ENCODE measurements around the gene BANK1. TPM values are rescaled to one million over a fixed set of nuclear protein-coding genes. Genes with fewer than 3 reads are reported as not detected.

BANK1 gene
- total and polyA plus RNA-seq, 2 of the 8 experiments (the other 6 are each of a cell fraction or from before 2014, with no cell fraction given): 0.59 to 0.93 TPM

GRCh38 chr4:101761405-101761804, 29.1 kb upstream of the BANK1 start:
- Histone ChIP-seq H2BK15ac (ENCODE audit: low read length) (no peak overlapping the region), H2BK5ac (ENCODE audit: low read depth, low read length) (no peak overlapping the region), H3K23ac (ENCODE audit: insufficient read length) (no peak overlapping the region), H3K27me3 (replicated peaks in 1 of 4; ENCODE audit: control insufficient read depth in 3 of 4, extremely low read depth in 1 of 4, insufficient read depth in 3 of 4, low read length in 3 of 4) (no peaks in the 10 kb centered on the region), H3K14ac (ENCODE audit: insufficient read length) (no peak overlapping the region), H2BK20ac (ENCODE audit: low read length) (no peak overlapping the region), H3K4ac (replicated peaks; ENCODE audit: insufficient read length, low read depth, low read length) (no peak overlapping the region), H4K20me1 (replicated peaks in 1 of 2; ENCODE audit: control insufficient read depth in 1 of 2, insufficient read depth in 2 of 2, low read length in 2 of 2) (no peaks in the 10 kb centered on the region), H3K9me3 (ENCODE audit: insufficient read depth in 2 of 2, low read depth in 1 of 2, low read length in 1 of 2) (no peaks in the 10 kb centered on the region), H2BK120ac (replicated peaks; ENCODE audit: low read depth, low read length) (no peak overlapping the region), H2AK5ac (ENCODE audit: low read depth, low read length) (no peak overlapping the region), H3K23me2 (ENCODE audit: low read depth, low read length) (no peaks in the 10 kb centered on the region), H4K8ac (ENCODE audit: extremely low read depth, insufficient read depth, low read length) (no peak overlapping the region), H3K56ac (replicated peaks; ENCODE audit: insufficient read length, low read depth, low read length) (no peak overlapping the region), H2BK12ac (ENCODE audit: low read depth, low read length) (no peak overlapping the region), H2AFZ (ENCODE audit: low read length) (peak overlapping the region; percentile 41; the same call in 1 of the 2 replicates), H3K4me2 (ENCODE audit: insufficient read depth in 1 of 2, low read depth in 2 of 2, low read length in 2 of 2) (no peak overlapping the region), H3K18ac (ENCODE audit: extremely low read depth, low read length) (no peak overlapping the region), H3K4me3 (ENCODE audit: extremely low read depth in 1 of 4, insufficient read depth in 2 of 4, low read depth in 3 of 4, low read length in 4 of 4) (no peak overlapping the region), H3K36me3 (ENCODE audit: control insufficient read depth in 2 of 4, insufficient read depth in 4 of 4, low read length in 3 of 4) (no peaks in the 10 kb centered on the region), H3K9ac (replicated peaks in 1 of 4; ENCODE audit: extremely low read depth in 1 of 4, low read depth in 3 of 4, low read length in 3 of 4) (no peak overlapping the region), H3K4me1 (replicated peaks in 1 of 4; ENCODE audit: control insufficient read depth in 3 of 4, insufficient read depth in 4 of 4, low read length in 3 of 4) (peaks cover 0 to 4% (median 0%) of the 10 kb centered on the region in 4 experiments; a peak in 1 of 7 replicates), H3K79me2 (ENCODE audit: control insufficient read depth in 1 of 2, insufficient read depth in 2 of 2, low read length in 2 of 2) (no peaks in the 10 kb centered on the region), H4K5ac (ENCODE audit: insufficient read length, low read depth, low read length) (no peak overlapping the region), H4K91ac (replicated peaks; ENCODE audit: insufficient read length, low read length) (no peak overlapping the region), H3K27ac (ENCODE audit: low read depth, low read length) (no peak overlapping the region), H3K79me1 (ENCODE audit: low read depth, low read length) (no peaks in the 10 kb centered on the region)
- POLR2A ChIA-PET (ENCODE audit: partially characterized antibody): no interaction called here
- TF ChIP-seq MAX (IDR thresholded peaks at IDR 0.05): no peak
- TF ChIP-seq POLR2A (IDR thresholded peaks at IDR 0.05; ENCODE audit: control extremely low read depth in 1 of 2, low read depth in 2 of 2, low read length in 2 of 2): no peak
- no peak for TF ChIP-seq HDAC6 (IDR thresholded peaks at IDR 0.05; ENCODE audit: low read depth, low read length)
- TF ChIP-seq GTF2F1 (IDR thresholded peaks at IDR 0.05; ENCODE audit: borderline replicate concordance, low read depth, low read length): no peak
- no peak for TF ChIP-seq SIN3A (conservative IDR thresholded peaks at IDR 0.05 in 1 of 2, IDR thresholded peaks at IDR 0.05 in 1 of 2; ENCODE audit: low read depth in 1 of 2, low read length in 2 of 2)
- no peak for TF ChIP-seq BCL11A (IDR thresholded peaks at IDR 0.05; ENCODE audit: low read depth in 2 of 2, low read length in 2 of 2)
- TF ChIP-seq BRCA1 (IDR thresholded peaks at IDR 0.05; ENCODE audit: low read depth, low read length): no peak
- TF ChIP-seq CBX8 (IDR thresholded peaks at IDR 0.05; ENCODE audit: borderline replicate concordance, low read depth, low read length): no peak
- no peak for TF ChIP-seq NRF1 (IDR thresholded peaks at IDR 0.05; ENCODE audit: low read depth, low read length)
- TF ChIP-seq RNF2 (IDR thresholded peaks at IDR 0.05; ENCODE audit: borderline replicate concordance, low read depth, low read length, missing control alignments, poor library complexity, severe bottlenecking): no peak
- 78% methylated on average over 1 of the region's 1 CpG; no CpG with 5 or more reads in 1 of the 2 experiments for whole genome bisulfite sequencing, 2 experiments (ENCODE audit: extremely low coverage in 1 of 2, insufficient coverage in 1 of 2, insufficient read length in 1 of 2, insufficient replicate concordance in 2 of 2, low coverage in 1 of 2, low lambda C conversion rate in 2 of 2, missing lambda C conversion rate in 1 of 2)
- FAIRE-seq (no peak), DNase-seq (ENCODE audit: low read depth in 1 of 2, low spot score in 2 of 2) (no peak)
- CTCF ChIA-PET (ENCODE audit: partially characterized antibody): no interaction called here
